CD14-positive monocyte (primary cell): ENCODE data around the gene NCOR2. TPM values are rescaled to one million over a fixed set of nuclear protein-coding genes. Genes with fewer than 3 reads are reported as not detected.

Source experiments
- DNase-seq, 3 donors: peaks; one replicate each; pipeline ENCODE4 v3.0.0-alpha.2; 2011 to 2022
- H2AFZ ChIP-seq: 2 replicates; pipeline ENCODE4 v1.6.0; 2012; ENCODE audit warnings: mild to moderate bottlenecking, low read depth, low read length, inconsistent platforms; ENCODE audit not compliant: insufficient read depth, poor library complexity, severe bottlenecking
- H3K27ac ChIP-seq, 2 donors: 1 replicate in 1 of 2; 2 replicates in 1 of 2; pipeline ENCODE4 v1.5.1; 2012 to 2013; ENCODE audit warnings: low read length in 2 of 2, control low read depth in 1 of 2, inconsistent platforms in 1 of 2, low read depth in 1 of 2, mild to moderate bottlenecking in 1 of 2
- H3K27me3 ChIP-seq, 2 donors: one replicate each; pipeline versions ENCODE4 v1.6.0 to v1.6.1; 2011 to 2013; ENCODE audit warnings: low read length in 2 of 2; ENCODE audit not compliant: control insufficient read depth in 2 of 2, insufficient read depth in 2 of 2
- H3K36me3 ChIP-seq, 2 donors: replicated peaks in 1 of 2; 1 replicate in 1 of 2; 2 replicates in 1 of 2; pipeline versions ENCODE4 v1.5.1 to v1.6.1; 2012 to 2013; ENCODE audit warnings: low read length in 2 of 2, control low read depth in 1 of 2, inconsistent platforms in 1 of 2, mild to moderate bottlenecking in 1 of 2; ENCODE audit not compliant: insufficient read depth in 2 of 2, control insufficient read depth in 1 of 2
- H3K4me1 ChIP-seq, 2 donors: 1 replicate in 1 of 2; 2 replicates in 1 of 2; pipeline versions ENCODE4 v1.5.1 to v1.6.1; 2012 to 2013; ENCODE audit warnings: low read length in 2 of 2, control low read depth in 1 of 2, inconsistent platforms in 1 of 2, mild to moderate bottlenecking in 1 of 2, moderate library complexity in 1 of 2; ENCODE audit not compliant: insufficient read depth in 2 of 2, control insufficient read depth in 1 of 2
- H3K4me2 ChIP-seq: replicated peaks from 2 replicates; pipeline ENCODE3; 2012; ENCODE audit warnings: low read length, moderate library complexity, mild to moderate bottlenecking; ENCODE audit not compliant: poor library complexity, severe bottlenecking; ENCODE audit errors: extremely low read depth
- H3K4me3 ChIP-seq, 3 experiments: fragments of 200-600 bp in 1 of 3; sonication (generic) in 1 of 3; replicated peaks in 1 of 3; 1 replicate in 2 of 3; 2 replicates in 1 of 3; pipeline ENCODE4 v1.5.1; 2011 to 2013; ENCODE audit warnings: low read length in 3 of 3, mild to moderate bottlenecking in 3 of 3, control low read depth in 2 of 3, low read depth in 2 of 3, inconsistent platforms in 1 of 3, moderate library complexity in 1 of 3
- H3K79me2 ChIP-seq: 2 replicates; pipeline ENCODE4 v1.6.0; 2012; ENCODE audit warnings: mild to moderate bottlenecking, control low read depth, inconsistent platforms, low read length, moderate library complexity; ENCODE audit not compliant: insufficient read depth
- H3K9ac ChIP-seq: 2 replicates; pipeline ENCODE4 v1.6.0; 2017; ENCODE audit warnings: low read length, mild to moderate bottlenecking; ENCODE audit not compliant: insufficient read depth, poor library complexity, severe bottlenecking
- H3K9me3 ChIP-seq, 2 donors: replicated peaks in 1 of 2; 1 replicate in 1 of 2; 2 replicates in 1 of 2; pipeline versions ENCODE4 v1.5.1 to v1.6.1; 2012 to 2013; ENCODE audit warnings: low read length in 2 of 2, control low read depth in 1 of 2; ENCODE audit not compliant: control insufficient read depth in 1 of 2, insufficient read depth in 1 of 2
- H4K20me1 ChIP-seq: 2 replicates; pipeline ENCODE4 v1.6.0; 2012; ENCODE audit warnings: mild to moderate bottlenecking, low read length, control low read depth, moderate library complexity; ENCODE audit not compliant: insufficient read depth
- H3K27ac Mint-ChIP-seq, 7 donors: one replicate each; pipeline ENCODE4 v1.8.0; 2020; ENCODE audit warnings: mild to moderate bottlenecking in 7 of 7, mixed read lengths in 7 of 7, moderate library complexity in 6 of 7, inconsistent platforms in 2 of 7
- H3K27me3 Mint-ChIP-seq, 3 donors: one replicate each; pipeline ENCODE4 v1.8.0; 2021 to 2022; ENCODE audit warnings: low read depth in 3 of 3, mild to moderate bottlenecking in 3 of 3, mixed read lengths in 3 of 3, moderate library complexity in 3 of 3, inconsistent platforms in 1 of 3
- H3K36me3 Mint-ChIP-seq, 2 donors: one replicate each; pipeline ENCODE4 v1.8.0; 2020; ENCODE audit warnings: mixed read lengths in 2 of 2, inconsistent platforms in 1 of 2, mild to moderate bottlenecking in 1 of 2
- H3K4me1 Mint-ChIP-seq: one replicate; pipeline ENCODE4 v1.8.0; 2020; ENCODE audit warnings: mild to moderate bottlenecking, mixed read lengths
- H3K4me3 Mint-ChIP-seq, 2 donors: one replicate each; pipeline ENCODE4 v1.8.0; 2020; ENCODE audit warnings: mild to moderate bottlenecking in 2 of 2, mixed read lengths in 2 of 2, moderate library complexity in 1 of 2
- H3K9me3 Mint-ChIP-seq, 7 donors: one replicate each; pipeline ENCODE4 v1.8.0; 2020 to 2022; ENCODE audit warnings: mixed read lengths in 7 of 7, mild to moderate bottlenecking in 6 of 7, moderate library complexity in 6 of 7, inconsistent platforms in 2 of 7
- CTCF ChIP-seq: fragments of 200-600 bp; IDR thresholded peaks from one replicate; pipeline ENCODE4 v1.8.0; 2022; ENCODE audit warnings: antibody characterized with exemption, mild to moderate bottlenecking
- WGBS: methylation state at CpG from one replicate; pipeline ENCODE4 v1.1.5; 2013; ENCODE audit warnings: missing lambda C conversion rate; ENCODE audit not compliant: insufficient coverage; 5-methylcytosine and 5-hydroxymethylcytosine counted together
- intact Hi-C, 2 donors: fragments of 100-400 bp; cut with micrococcal nuclease; formaldehyde crosslinking; loops; one replicate each; pipeline versions ENCODE4 v1.15.0 to v1.15.1; 2023
- polyA plus RNA-seq, 3 donors: library from polyadenylated mRNA; depleted of rRNA in 1 of 3; unstranded in 2 of 3; stranded (reverse) in 1 of 3; fragments of 300-500 nt in 2 of 3; fragments of >200 nt in 1 of 3; fragmentation: Illumina TruSeq in 2 of 3; gene quantifications; 1 replicate in 2 of 3; 2 replicates in 1 of 3; pipeline ENCODE4 v1.2.3, GENCODE V29; 2012 to 2021

Gene NCOR2
- polyA plus RNA-seq, 3 donors, result 4.7 to 46.8 (median 5.5) TPM

DNA sequence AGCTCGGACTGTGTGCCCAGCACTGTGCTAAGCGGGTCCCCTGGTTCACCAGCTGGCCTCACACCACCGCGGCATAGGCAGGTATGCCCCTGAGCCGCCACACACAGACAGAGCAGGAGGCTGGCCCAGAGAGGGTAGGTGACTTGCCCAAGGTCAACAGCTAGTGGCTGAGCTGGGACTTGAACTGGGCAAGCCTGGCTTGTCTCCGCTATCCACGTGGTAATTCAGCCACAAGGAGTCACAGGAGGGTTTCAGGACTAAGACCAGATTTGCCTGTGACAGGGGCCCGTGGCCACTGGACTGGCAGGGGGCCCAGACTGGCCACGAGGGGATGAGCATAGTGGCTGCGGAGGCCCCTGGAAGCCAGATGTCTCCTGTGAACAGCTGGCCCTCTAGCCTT lies 47.7 kb downstream of the NCOR2 start:
- 52% methylated on average over 10 of the region's 10 CpGs for WGBS
- peaks cover 100% of the 10 kb centered on the region for H4K20me1 ChIP-seq

More for the DNA sequence above, 47.7 kb downstream of the NCOR2 start:
- Histone ChIP-seq H2AFZ (no peak overlapping the region), H3K4me1 (peaks cover 28 to 32% of the 10 kb centered on the region in 2 donors), H3K9ac (peak overlapping the region; percentile 39), H3K4me2 (no peak overlapping the region), H3K27me3 (no peaks in the 10 kb centered on the region), H3K36me3 (peaks cover 8 to 36% of the 10 kb centered on the region in 2 donors), H3K9me3 (no peaks in the 10 kb centered on the region), H3K79me2 (peaks cover 98% of the 10 kb centered on the region), H3K4me3 (no peak overlapping the region), H3K27ac (peak overlapping the region in 1 of 2 donors; percentile 59)
- Mint-ChIP-seq H3K36me3 (peaks cover 55 to 62% of the 10 kb centered on the region in 2 donors), H3K4me3 (no peak overlapping the region), H3K27ac (peak overlapping the region in 4 of 7 donors; percentile 36 to 87 (median 69)), H3K4me1 (peaks cover 50% of the 10 kb centered on the region), H3K9me3 (no peaks in the 10 kb centered on the region), H3K27me3 (peaks cover 4 to 13% (median 7%) of the 10 kb centered on the region in 3 donors)
- TF ChIP-seq CTCF, result no peak
- no peak for DNase-seq
- intact Hi-C loops, result loop anchor here in 1 of 2 donors (5.0 kb wide), 1 partner anchor 33 kb away; no protein-coding TSS in a partner anchor
